ENCODE data around the gene CLEC1B. TPM values are rescaled to one million over a fixed set of nuclear protein-coding genes. Genes with fewer than 3 reads are reported as not detected.
"Not testable (repeated sequence)": the region's sequence is repeated elsewhere in the genome, so short reads cannot be mapped to it uniquely, and the experiment has no call there.

Gene CLEC1B
- total RNA-seq (2014; rRNA removed; shearing (Covaris generic)): not detected in 2 replicates

GRCh38 chr12:9999016-9999415, at the start of gene CLEC1B:
CLEC1B (minus strand) TSS chr12:9999121; CDS start chr12:9999100, 21 bp downstream.
- no peak within 1 kb of the TSS for H3K4me3 ChIP-seq
- H3K27me3 ChIP-seq (replicated peaks): peaks cover 11% of the 10 kb centered on the region
- H3K4me1 ChIP-seq (replicated peaks): no peaks in the 10 kb centered on the region
- H3K27ac ChIP-seq: no peak within 1 kb of the TSS
- DNase-seq (ENCODE audit: low read depth in 1 of 2, low spot score in 2 of 2): no peak
- no peaks in the 10 kb centered on the region for H3K9me3 ChIP-seq (replicated peaks)
- H3K36me3 ChIP-seq: no peaks in the 10 kb centered on the region

- Histone ChIP-seq H3K9me3 (replicated peaks) (no peaks in the 10 kb centered on the region), H3K4me1 (replicated peaks) (no peaks in the 10 kb centered on the region), H3K36me3 (no peaks in the 10 kb centered on the region), H3K27ac (no peak overlapping the region), H3K27me3 (replicated peaks) (peaks cover 8% of the 10 kb centered on the region; the same call in 1 of the 2 replicates), H3K4me3 (no peak overlapping the region)
- no peak for DNase-seq (ENCODE audit: low read depth in 1 of 2, low spot score in 2 of 2)
Observed at GRCh38 chr12:10048526-10048925, 49.6 kb upstream of the CLEC1B start.

GRCh38 chr12:10042167-10042566, 43.2 kb upstream of the CLEC1B start:
- Histone ChIP-seq H3K4me1 (replicated peaks) (no peaks in the 10 kb centered on the region), H3K4me3 (no peak overlapping the region), H3K27ac (no peak overlapping the region), H3K9me3 (replicated peaks) (no peaks in the 10 kb centered on the region), H3K27me3 (replicated peaks) (peaks cover 8% of the 10 kb centered on the region; the same call in 1 of the 2 replicates), H3K36me3 (no peaks in the 10 kb centered on the region)
- DNase-seq (ENCODE audit: low read depth in 1 of 2, low spot score in 2 of 2): no peak

GRCh38 chr12:10033783-10034545, 35.0 kb upstream of the CLEC1B start:
- H3K4me3 ChIP-seq: no peak overlapping the region
- H3K9me3 ChIP-seq (replicated peaks): no peaks in the 10 kb centered on the region
- peaks cover 19% of the 10 kb centered on the region for H3K4me1 ChIP-seq (replicated peaks)
- H3K36me3 ChIP-seq: no peaks in the 10 kb centered on the region
- no peak overlapping the region for H3K27ac ChIP-seq
- peak in 1 of 2 experiments; percentile 26 for DNase-seq (ENCODE audit: low read depth in 1 of 2, low spot score in 2 of 2)
- no peaks in the 10 kb centered on the region for H3K27me3 ChIP-seq (replicated peaks)

GRCh38 chr12:10031771-10032175, 32.9 kb upstream of the CLEC1B start:
- no peak overlapping the region for H3K4me3 ChIP-seq
- peak; percentile 85 to 87 for DNase-seq (ENCODE audit: low read depth in 1 of 2, low spot score in 2 of 2)
- H3K9me3 ChIP-seq (replicated peaks): no peaks in the 10 kb centered on the region
- no peaks in the 10 kb centered on the region for H3K27me3 ChIP-seq (replicated peaks)
- peak overlapping the region; percentile 97 for H3K27ac ChIP-seq
- H3K36me3 ChIP-seq: no peaks in the 10 kb centered on the region
- peaks cover 29% of the 10 kb centered on the region for H3K4me1 ChIP-seq (replicated peaks)

GRCh38 chr12:10031321-10031720, 32.4 kb upstream of the CLEC1B start:
- no peak for DNase-seq (ENCODE audit: low read depth in 1 of 2, low spot score in 2 of 2)
- Histone ChIP-seq H3K4me1 (replicated peaks) (peaks cover 29% of the 10 kb centered on the region), H3K36me3 (no peaks in the 10 kb centered on the region), H3K27me3 (replicated peaks) (no peaks in the 10 kb centered on the region), H3K4me3 (no peak overlapping the region), H3K27ac (peak overlapping the region; percentile 97), H3K9me3 (replicated peaks) (no peaks in the 10 kb centered on the region)

- H3K27ac ChIP-seq: peak within 1 kb of the TSS; percentile 97
- H3K4me1 ChIP-seq (replicated peaks): peaks cover 29% of the 10 kb centered on the region
- H3K27me3 ChIP-seq (replicated peaks): no peaks in the 10 kb centered on the region
- no peak for DNase-seq (ENCODE audit: low read depth in 1 of 2, low spot score in 2 of 2)
- H3K9me3 ChIP-seq (replicated peaks): no peaks in the 10 kb centered on the region
- H3K4me3 ChIP-seq: no peak within 1 kb of the TSS
- no peaks in the 10 kb centered on the region for H3K36me3 ChIP-seq
Observed at GRCh38 chr12:10030446-10030845, 31.5 kb upstream of the CLEC1B start, which contains the start of gene CLEC9A. CLEC9A (plus strand) TSS chr12:10030682; CDS start chr12:10052688, 22,006 bp downstream.

- Histone ChIP-seq H3K27me3 (replicated peaks) (no peaks in the 10 kb centered on the region), H3K4me1 (replicated peaks) (peaks cover 29% of the 10 kb centered on the region), H3K4me3 (no peak overlapping the region), H3K27ac (peak overlapping the region; percentile 84), H3K36me3 (no peaks in the 10 kb centered on the region), H3K9me3 (replicated peaks) (no peaks in the 10 kb centered on the region)
- peak in 1 of 2 experiments; percentile 43 for DNase-seq (ENCODE audit: low read depth in 1 of 2, low spot score in 2 of 2)
Observed at GRCh38 chr12:10027721-10028120, 28.8 kb upstream of the CLEC1B start.

- peaks cover 26% of the 10 kb centered on the region for H3K4me1 ChIP-seq (replicated peaks)
- DNase-seq (ENCODE audit: low read depth in 1 of 2, low spot score in 2 of 2): no peak
- H3K27me3 ChIP-seq (replicated peaks): no peaks in the 10 kb centered on the region
- H3K36me3 ChIP-seq: no peaks in the 10 kb centered on the region
- H3K27ac ChIP-seq: peak overlapping the region; percentile 84
- H3K4me3 ChIP-seq: no peak overlapping the region
- no peaks in the 10 kb centered on the region for H3K9me3 ChIP-seq (replicated peaks)
Observed at GRCh38 chr12:10027311-10027710, 28.4 kb upstream of the CLEC1B start.

- not testable (repeated sequence) for H3K4me3 ChIP-seq; H3K36me3 ChIP-seq; H3K27me3 ChIP-seq (replicated peaks); H3K9me3 ChIP-seq (replicated peaks); DNase-seq (ENCODE audit: low read depth in 1 of 2, low spot score in 2 of 2)
- peak overlapping the region; percentile 84 for H3K27ac ChIP-seq
- peaks cover 23% of the 10 kb centered on the region for H3K4me1 ChIP-seq (replicated peaks)
Observed at GRCh38 chr12:10026666-10027065, 27.7 kb upstream of the CLEC1B start.

- Histone ChIP-seq H3K27me3 (replicated peaks) (no peaks in the 10 kb centered on the region), H3K9me3 (replicated peaks) (no peaks in the 10 kb centered on the region), H3K27ac (no peak overlapping the region), H3K36me3 (no peaks in the 10 kb centered on the region), H3K4me3 (no peak overlapping the region), H3K4me1 (replicated peaks) (peaks cover 9% of the 10 kb centered on the region)
- no peak for DNase-seq (ENCODE audit: low read depth in 1 of 2, low spot score in 2 of 2)
Observed at GRCh38 chr12:10025236-10025635, 26.3 kb upstream of the CLEC1B start.

- no peak for DNase-seq (ENCODE audit: low read depth in 1 of 2, low spot score in 2 of 2)
- H3K9me3 ChIP-seq (replicated peaks): no peaks in the 10 kb centered on the region
- peaks cover 10% of the 10 kb centered on the region for H3K4me1 ChIP-seq (replicated peaks)
- H3K4me3 ChIP-seq: no peak overlapping the region
- H3K36me3 ChIP-seq: no peaks in the 10 kb centered on the region
- no peak overlapping the region for H3K27ac ChIP-seq
- no peaks in the 10 kb centered on the region for H3K27me3 ChIP-seq (replicated peaks)
Observed at GRCh38 chr12:10021342-10021741, 22.4 kb upstream of the CLEC1B start.

- no peaks in the 10 kb centered on the region for H3K36me3 ChIP-seq
- no peaks in the 10 kb centered on the region for H3K9me3 ChIP-seq (replicated peaks)
- no peak for DNase-seq (ENCODE audit: low read depth in 1 of 2, low spot score in 2 of 2)
- H3K4me3 ChIP-seq: no peak overlapping the region
- H3K27ac ChIP-seq: no peak overlapping the region
- peaks cover 10% of the 10 kb centered on the region for H3K4me1 ChIP-seq (replicated peaks)
- no peaks in the 10 kb centered on the region for H3K27me3 ChIP-seq (replicated peaks)
Observed at GRCh38 chr12:10018386-10018785, 19.5 kb upstream of the CLEC1B start.

GRCh38 chr12:10016881-10017280, 18.0 kb upstream of the CLEC1B start:
- H3K36me3 ChIP-seq: no peaks in the 10 kb centered on the region
- H3K27me3 ChIP-seq (replicated peaks): no peaks in the 10 kb centered on the region
- peak in 1 of 2 experiments; percentile 15 for DNase-seq (ENCODE audit: low read depth in 1 of 2, low spot score in 2 of 2)
- no peaks in the 10 kb centered on the region for H3K9me3 ChIP-seq (replicated peaks)
- no peak overlapping the region for H3K4me3 ChIP-seq
- H3K4me1 ChIP-seq (replicated peaks): peaks cover 10% of the 10 kb centered on the region
- peak overlapping the region; percentile 49 for H3K27ac ChIP-seq
